SK-N-SH treated with all-trans-retinoic acid at 6 μM for 48 hours (cell line): Measurements from ENCODE around the gene CIAPIN1.

ENCODE experiments used
- ISL1 ChIP-seq: fragments of 250-450 bp; sonication (Bioruptor Pico); IDR thresholded peaks from 2 replicates; pipeline ENCODE4 v2.1.2; 2022; ENCODE audit warnings: mild to moderate bottlenecking, moderate library complexity
- ZNF70 ChIP-seq: fragments of 450-650 bp; formaldehyde crosslinking; IDR thresholded peaks from 2 replicates; pipeline ENCODE4 v1.5.0; 2020; ENCODE audit warnings: mild to moderate bottlenecking, moderate library complexity
- ZNF8 ChIP-seq: fragments of 450-650 bp; formaldehyde crosslinking; IDR thresholded peaks from 2 replicates; pipeline ENCODE4 v1.5.0; 2020; ENCODE audit warnings: mild to moderate bottlenecking, moderate library complexity

DNA sequence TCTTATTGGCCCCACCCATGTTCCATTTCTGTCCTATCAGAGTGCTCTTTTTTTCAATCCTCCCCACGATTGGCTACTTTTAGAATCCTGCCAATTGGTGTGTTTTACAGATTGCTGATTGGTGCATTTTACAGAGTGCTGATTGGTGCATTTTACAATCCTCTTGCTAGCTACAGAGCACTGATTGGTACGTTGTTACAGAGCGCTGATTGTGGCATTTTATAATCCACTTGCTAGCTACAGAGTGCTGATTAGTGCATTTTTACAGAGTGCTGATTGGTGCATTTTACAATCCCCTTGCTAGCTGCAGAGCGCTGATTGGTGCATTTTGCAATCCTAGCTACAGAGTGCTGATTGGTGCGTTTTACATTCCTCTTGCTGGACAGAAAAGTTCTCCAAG is 52.2 kb downstream of the CIAPIN1 start:
- TF ChIP-seq ISL1 (no peak), ZNF70 (CRISPR knock-in tag) (no peak), ZNF8 (CRISPR knock-in tag) (no peak)
